Esophagus muscularis mucosa (tissue), 2 donors: ENCODE measurements around the gene PHF2.

Experiments used
- POLR2A ChIP-seq: fragments of 450-650 bp; IDR thresholded peaks from one replicate; pipeline ENCODE4 v1.6.1; 2017; ENCODE audit warnings: antibody characterized with exemption, moderate library complexity, mild to moderate bottlenecking, low read depth
- POLR2AphosphoS5 ChIP-seq, 2 donors: sonication (generic); formaldehyde crosslinking; IDR thresholded peaks; one replicate each; pipeline ENCODE4 v1.6.1; 2017; ENCODE audit warnings: antibody characterized with exemption in 2 of 2

DNA sequence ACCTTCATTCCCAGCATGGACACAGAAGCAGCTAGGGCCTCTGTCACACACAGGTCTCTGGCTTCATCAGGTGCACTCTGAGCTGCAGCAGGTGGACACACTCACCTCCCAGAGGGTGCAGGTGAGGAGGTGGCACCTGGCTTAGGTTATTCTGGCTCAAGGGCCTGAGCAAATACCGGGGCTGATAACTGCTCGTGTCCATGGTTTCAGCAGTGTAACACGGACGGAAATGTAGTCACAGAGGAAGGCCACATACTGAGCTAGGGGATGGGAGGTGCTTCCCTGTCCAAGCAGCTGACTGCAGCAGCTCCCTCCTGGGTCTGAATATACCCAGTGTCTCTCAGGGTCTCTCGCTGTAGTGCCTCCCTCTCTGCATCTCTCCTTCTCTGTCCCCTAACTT lies 5.7 kb downstream of the PHF2 start:
- TF ChIP-seq POLR2AphosphoS5 (IDR thresholded peaks at IDR 0.05) (no peak), POLR2A (no peak)
